GM21447 (cell line): ENCODE data around the gene SRPRB.
"Not testable (repeated sequence)": the region's sequence is repeated elsewhere in the genome, so short reads cannot be mapped to it uniquely, and the experiment has no call there.

Experiments
- ATAC-seq: cut with Tn5 transposase; IDR thresholded peaks from one replicate; pipeline ENCODE4 v1.9.1; 2021; ENCODE audit not compliant: unreplicated experiment

The SRPRB gene

GRCh38 chr3:133777807-133778568 is 27.6 kb upstream of the SRPRB start:
- ATAC-seq, result no peak

GRCh38 chr3:133779626-133780203 is 25.9 kb upstream of the SRPRB start:
- ATAC-seq, result no peak

GRCh38 chr3:133780756-133781155 is 24.9 kb upstream of the SRPRB start:
- not testable (repeated sequence) for ATAC-seq

- no peak for ATAC-seq
Observed at GRCh38 chr3:133781570-133781969, 24.0 kb upstream of the SRPRB start.

DNA sequence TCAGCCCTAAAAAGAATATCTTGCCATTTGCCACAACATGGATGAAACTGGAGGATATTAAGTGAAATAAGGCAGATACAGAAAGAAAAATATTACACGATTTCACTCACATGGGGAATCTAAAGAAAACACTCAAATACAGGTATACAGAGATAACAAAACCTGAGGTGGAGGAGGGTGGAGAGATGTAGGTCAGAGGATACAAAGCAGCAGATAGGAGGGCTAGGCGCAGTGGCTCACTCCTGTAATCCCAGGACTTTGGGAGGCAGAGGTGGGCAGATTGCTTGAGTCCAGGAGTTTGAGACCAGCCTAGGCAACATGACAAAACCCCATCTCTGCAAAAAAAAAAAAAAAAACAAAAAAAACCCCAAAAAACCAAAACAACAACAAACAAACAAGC is 23.2 kb upstream of the SRPRB start:
- no peak for ATAC-seq

GRCh38 chr3:133783762-133784161 is 21.9 kb upstream of the SRPRB start:
- ATAC-seq, result no peak

DNA sequence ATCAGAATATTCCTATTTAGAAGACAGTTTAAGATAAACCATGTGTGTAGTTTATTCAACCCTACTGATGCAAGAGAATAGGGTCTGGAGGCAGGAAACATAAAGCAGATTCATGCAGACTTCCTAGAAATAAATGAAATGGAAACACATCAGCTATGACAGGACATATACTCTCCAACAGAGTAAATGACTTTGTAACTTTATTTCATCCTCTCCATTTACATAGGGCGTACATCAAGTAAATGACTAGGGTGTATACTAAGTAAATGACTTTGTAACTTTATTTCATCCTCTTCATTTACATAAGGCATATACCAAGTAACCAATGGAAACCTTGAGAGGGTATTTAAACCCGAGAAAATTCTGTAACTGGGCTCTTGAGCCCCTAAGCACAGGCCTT is 17.6 kb upstream of the SRPRB start:
- ATAC-seq, result no peak

DNA sequence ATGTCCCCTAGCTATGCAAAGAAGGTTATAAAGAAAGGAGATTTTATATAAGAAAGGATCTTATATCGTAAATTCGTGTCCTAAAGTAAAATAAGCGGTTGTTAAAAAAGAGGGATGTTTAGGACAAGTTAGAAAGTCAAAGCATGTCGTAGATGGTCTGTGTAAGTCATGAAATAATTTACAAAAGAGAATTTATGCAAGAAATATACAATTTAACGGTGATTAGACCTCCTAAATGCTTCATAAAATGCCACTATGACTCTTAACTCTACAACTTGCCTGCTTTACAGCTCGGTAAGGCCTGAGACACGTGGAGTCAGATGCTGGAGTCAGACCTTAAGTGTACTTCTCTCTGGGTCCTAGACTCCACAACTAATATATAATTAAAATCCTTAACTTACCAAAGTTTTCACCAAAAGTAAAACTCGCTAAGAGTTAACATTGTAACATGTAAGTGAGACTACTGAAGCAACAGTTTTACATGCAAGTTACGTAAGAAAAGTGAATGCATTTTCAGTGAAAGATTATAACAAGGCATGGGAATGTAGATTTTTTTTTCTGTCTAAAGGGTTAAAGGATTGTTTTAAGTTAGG is 13.3 kb upstream of the SRPRB start:
- ATAC-seq, result no peak

DNA sequence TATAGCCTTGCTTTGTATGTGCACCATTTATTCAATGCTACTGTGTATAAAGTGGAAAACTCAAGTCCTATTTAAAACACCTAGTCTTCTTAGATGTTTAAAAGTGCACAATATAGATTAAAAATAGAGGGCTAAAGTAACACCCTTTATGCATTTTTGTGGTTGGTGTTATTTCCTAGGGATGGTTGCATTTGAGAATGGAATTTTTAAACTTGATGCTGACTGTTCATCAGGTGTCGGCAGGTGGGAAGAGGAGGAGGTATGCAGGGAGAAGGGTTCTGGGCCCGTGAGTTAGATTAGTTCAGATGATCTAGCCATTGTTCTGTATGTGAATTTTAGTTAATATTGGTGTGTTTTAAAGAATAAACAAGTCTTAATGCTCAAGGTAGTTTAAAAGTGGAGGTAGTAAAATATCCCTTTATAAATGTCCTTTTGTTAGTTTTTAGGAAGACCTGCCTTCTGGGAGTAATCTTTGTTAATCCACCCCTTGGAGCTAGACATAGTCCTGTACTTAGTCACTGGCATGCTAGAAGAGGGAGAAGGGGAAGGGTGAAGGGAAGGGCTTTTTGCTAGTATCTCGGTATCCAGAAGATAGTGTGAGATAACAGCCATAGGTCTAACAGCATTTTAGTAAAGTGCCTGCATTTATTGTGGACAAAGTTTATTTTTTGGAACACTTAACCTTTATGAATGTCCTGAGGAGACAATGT is 8.1 kb upstream of the SRPRB start:
- ATAC-seq, result no peak

DNA sequence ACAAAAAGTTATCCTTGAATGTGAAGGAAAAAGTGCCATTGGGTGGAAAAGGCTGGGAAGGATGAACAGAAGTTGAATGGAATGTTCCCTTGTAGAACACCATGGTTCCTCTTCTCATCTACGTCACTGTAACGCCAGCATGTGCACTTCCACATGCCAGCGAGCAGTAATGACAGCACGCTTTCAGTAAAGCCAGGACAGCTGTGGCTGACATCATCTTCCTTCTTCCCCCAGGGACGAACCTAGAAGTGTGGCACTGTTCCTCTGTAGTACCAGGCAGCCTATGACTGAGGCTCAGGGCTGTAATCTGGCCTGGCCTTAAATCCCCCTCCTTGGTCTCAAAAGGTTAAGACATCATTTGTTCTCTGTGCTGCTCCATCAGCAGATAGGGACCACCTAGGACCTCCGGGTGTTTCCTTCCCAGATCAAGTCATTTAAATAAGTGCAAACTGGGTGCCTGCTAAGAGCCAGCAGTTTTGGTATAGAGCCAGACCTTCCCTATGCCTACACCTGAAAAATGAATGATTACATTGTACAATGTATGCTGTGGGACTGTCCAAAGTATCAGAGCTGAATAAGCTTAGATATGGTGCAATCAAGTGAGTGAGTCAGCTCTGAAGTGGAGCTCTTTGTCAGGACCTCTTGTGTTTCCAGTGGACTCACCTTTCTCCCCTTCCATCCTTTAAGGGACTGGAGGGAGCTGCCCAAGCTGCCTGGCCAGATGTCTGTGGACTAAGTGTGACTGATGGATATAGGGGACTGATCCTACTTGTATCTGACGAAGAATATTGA is 5.6 kb upstream of the SRPRB start:
- no peak for ATAC-seq

DNA sequence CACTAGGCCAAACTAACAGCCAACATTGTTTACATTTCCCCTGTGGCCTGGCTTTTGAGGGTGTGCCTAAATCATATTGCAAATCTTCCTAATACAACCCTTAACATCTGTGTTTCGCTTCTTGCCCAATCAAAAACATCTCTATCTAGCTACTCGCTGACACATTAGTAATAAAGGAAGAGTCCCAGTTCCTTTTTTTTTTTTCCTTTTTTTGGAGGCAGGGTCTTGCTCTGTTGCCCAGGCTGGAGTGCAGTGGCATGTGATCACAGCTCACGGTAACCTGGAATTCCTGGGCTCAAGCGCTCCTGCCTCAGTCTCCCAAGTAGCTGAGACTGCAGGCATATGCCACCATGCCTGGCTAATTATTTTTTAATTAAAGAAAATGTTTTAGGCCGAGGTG is 2.1 kb upstream of the SRPRB start:
- ATAC-seq, result no peak

DNA sequence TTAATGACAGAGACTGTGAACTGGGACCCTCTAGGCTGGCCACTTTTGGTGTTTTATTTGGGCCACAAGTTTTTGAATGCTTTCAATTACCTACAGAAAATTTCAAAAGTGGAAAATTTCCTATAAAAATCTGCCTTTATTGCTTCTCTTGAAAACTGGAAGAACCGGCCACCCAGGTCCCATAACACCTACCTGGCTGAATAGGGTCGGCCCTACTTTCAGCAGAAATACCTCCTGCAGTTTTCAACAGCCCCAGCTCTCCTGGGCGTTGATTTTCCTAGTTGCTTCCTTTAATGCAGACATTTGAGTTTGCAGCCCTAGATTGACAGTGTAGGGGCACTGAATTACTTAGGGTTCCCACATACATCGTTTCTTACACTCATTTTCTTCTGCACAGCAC is 719 bp upstream of the SRPRB start:
- no peak for ATAC-seq

GRCh38 chr3:133805384-133805701 is 272 bp upstream of the SRPRB start:
- no peak for ATAC-seq

GRCh38 chr3:133812872-133813271 is 7.3 kb downstream of the SRPRB start:
- ATAC-seq, result no peak

DNA sequence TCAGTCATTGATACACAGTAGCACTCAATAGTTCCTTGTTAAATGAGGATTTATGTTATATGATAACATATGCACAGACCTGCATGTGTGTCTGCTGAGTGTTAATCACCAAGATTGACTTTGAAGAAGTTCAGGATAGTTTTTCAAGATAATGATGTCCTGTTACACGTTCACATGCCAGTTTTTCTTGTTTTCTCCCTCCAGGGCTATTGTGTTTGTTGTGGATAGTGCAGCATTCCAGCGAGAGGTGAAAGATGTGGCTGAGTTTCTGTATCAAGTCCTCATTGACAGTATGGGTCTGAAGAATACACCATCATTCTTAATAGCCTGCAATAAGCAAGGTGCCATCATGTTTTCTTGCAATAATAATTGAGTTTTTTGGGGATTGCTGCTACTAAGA is 9.8 kb downstream of the SRPRB start:
- no peak for ATAC-seq

GRCh38 chr3:133820129-133820528 is 14.5 kb downstream of the SRPRB start:
- ATAC-seq, result no peak

DNA sequence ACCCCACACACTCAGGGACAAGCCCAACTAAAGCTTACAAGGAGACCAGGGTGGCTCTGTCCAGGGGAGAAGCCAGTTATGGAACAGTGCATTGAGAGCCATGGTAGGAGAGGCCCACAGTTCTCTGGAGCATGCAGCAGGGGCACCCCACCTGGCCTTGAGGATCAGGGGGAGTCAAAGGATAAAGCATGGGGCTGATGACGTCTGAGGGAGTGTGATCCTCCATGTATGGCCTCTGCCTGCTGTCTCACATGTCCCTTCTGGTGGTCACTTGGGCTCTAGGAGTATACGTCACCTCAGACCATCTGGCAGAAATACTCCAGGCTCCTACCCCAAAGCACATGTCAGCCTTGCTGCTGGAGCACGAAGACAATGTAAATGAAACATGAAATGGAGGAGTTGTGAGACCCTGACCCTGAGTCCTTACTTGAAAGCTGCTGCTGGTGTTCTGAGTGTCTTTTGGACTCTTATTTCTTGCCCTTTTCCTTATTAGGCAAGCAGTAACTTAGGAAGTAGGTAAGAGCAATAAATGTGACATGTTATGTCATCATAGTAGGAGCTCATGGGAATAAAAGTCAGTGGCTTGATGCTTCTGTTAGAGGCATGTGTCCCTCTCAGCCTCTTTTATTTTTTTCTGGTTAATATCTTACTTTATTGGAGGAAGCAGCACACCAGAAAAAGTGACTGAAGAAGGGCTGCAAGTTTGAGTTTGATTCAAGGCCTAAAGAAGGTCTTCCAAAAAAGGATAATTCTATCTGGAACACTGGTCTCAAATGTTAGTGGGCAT is 15.5 kb downstream of the SRPRB start:
- ATAC-seq, result no peak

DNA sequence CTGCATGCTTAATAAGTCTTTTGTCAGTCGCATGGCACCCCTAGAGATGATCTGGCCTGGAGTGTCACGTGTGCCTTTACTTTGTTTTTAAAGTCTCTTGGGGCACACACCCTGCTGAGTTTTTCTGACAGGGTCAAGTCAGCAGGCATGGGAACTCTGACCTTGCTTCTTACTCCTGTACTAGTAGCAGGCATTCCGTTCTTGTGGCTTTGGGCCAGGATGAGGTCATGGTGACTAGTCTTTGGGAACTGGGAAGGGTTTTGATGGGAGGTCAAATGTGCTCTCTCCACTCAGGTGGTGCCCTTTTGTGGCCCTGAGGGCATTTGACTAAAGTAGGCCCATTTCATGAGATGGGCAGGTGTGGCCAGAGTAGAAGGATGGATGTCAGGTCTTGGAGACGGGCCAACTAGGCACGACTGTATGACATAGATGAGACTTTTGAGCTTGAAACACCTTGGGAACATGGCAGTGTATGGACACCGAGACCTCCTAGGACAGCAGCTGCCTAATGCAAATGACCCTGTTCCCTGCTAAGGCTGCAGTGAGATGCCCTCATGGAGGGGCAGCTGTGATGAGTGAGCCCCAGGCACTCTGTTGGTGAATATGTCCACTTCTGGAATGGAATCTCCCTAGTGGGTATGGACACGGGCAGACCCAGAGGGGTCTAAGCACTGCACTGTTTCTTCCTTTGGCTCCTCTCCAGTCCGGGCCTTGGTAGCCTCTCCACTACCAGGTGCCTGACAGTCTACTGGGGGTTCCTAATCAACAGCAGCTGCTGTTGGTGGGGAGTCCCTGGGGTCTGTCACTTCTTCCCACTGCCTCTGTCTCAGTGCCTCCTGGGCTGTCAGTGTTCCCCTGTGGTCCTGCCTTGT is 16.4 kb downstream of the SRPRB start:
- ATAC-seq, result no peak

DNA sequence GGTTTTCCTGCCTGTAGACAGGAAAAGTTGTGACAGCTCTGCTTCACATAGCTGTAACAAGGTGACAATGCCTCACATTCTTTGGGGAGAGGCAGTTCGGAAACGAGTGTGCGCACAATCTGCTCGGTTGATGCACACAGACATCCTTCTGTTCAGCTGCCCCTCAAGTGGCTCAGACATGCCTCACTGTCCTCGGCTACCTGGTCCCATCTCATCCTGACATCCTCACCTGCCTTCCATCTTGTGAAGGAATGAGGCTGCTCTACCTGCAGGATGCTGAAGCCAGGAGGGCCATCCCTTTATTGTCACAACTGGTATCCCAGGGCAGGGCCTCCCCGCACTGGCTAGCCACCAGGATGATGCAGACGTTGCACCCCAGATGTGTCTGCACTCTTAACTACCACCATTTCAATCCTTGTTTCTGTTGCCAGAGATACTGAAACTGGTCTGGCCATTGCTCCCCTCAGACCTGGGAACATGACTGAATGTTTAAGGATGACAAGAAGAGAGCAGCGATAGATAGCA is 19.4 kb downstream of the SRPRB start:
- no peak for ATAC-seq
